HG03520 (cell line): Measurements from ENCODE around the gene PUS10.
A peak's percentile ranks its signal among the peaks of the same experiment; 100 is the strongest.
"Not testable (repeated sequence)": the region's sequence is repeated elsewhere in the genome, so short reads cannot be mapped to it uniquely, and the experiment has no call there.

ENCODE experiments used
- ATAC-seq: cut with Tn5 transposase; IDR thresholded peaks from one replicate; pipeline ENCODE4 v1.9.1; 2021; ENCODE audit warnings: mild to moderate bottlenecking, moderate library complexity; ENCODE audit not compliant: unreplicated experiment

PUS10 gene

GRCh38 chr2:61012303-61012702 lies 5.8 kb downstream of the PUS10 start:
- not testable (repeated sequence) for ATAC-seq

GRCh38 chr2:61011678-61012077 lies 6.4 kb downstream of the PUS10 start:
- ATAC-seq, result no peak

GRCh38 chr2:61009355-61009754 lies 8.7 kb downstream of the PUS10 start:
- no peak for ATAC-seq

- ATAC-seq, result no peak
Observed at GRCh38 chr2:61006486-61007105, 11.5 kb downstream of the PUS10 start.

- ATAC-seq, result no peak
Observed at GRCh38 chr2:61005736-61006135, 12.3 kb downstream of the PUS10 start.

- no peak for ATAC-seq
Observed at GRCh38 chr2:60998628-60999545, 19.2 kb downstream of the PUS10 start.

DNA sequence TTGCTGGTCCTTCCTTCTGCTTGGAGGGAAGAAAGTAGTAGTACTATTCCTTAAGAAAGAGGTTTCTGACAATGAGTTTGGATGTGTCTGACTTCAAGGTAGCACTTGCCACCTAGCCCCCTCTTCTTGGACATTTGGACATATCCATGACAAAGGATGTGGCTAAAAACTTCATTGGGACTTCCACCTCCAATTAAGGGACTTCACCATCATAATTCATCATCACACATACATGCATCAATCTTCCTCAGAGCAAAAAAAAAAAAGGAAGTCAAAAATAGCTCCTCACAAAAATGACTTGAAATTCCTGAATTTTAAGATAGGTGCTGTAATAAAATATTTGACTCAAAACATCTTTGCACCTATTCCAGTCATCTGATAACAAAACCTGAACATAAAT lies 23.9 kb downstream of the PUS10 start:
- no peak for ATAC-seq

DNA sequence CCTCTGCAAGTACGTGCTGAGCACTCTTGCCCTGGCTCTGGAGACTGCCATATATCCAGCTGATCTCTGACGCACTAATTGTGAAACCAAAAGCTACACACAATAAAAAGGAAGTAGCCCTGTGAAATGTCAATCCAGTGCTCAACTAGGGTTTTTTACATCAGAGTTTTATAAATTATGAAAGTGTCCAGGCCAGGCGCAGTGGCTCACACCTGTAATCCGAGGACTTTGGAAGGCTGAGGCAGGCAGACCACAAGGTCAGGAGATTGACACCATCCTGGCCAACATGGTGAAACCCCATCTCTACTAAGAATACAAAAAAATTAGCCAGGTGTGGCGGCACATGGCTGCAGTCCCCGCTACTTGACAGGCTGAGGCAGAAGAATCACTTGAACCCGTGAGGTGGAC lies 25.1 kb downstream of the PUS10 start:
- peak; percentile 100 for ATAC-seq

GRCh38 chr2:60991644-60992043 lies 26.4 kb downstream of the PUS10 start:
- ATAC-seq, result no peak

GRCh38 chr2:60989259-60989658 lies 28.8 kb downstream of the PUS10 start:
- no peak for ATAC-seq

GRCh38 chr2:60987656-60988055 lies 30.4 kb downstream of the PUS10 start:
- not testable (repeated sequence) for ATAC-seq

DNA sequence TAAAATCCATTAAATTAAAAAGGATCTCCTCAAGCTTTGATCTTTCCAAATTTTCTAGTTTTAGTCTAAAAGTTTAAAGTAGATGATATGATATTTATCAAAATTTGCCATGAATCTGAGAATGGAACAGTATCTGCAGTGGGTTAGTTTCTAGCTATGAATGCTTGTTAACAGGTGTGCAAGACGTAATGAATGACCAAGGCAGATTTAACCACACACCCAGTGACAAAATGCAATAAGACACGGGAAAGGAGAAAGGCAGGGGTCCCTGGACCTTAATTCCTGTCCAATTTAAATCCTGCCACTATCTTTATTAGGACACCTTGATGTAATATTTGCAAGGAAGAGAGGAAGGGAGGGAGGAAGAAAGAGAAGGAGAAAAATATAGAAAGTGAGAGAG lies 31.0 kb downstream of the PUS10 start:
- ATAC-seq, result no peak

GRCh38 chr2:60984720-60985119 lies 33.3 kb downstream of the PUS10 start:
- no peak for ATAC-seq

GRCh38 chr2:60982066-60982465 lies 36.0 kb downstream of the PUS10 start:
- ATAC-seq, result not testable (repeated sequence)

- ATAC-seq, result no peak
Observed at GRCh38 chr2:60980071-60980815, 37.8 kb downstream of the PUS10 start.

- ATAC-seq, result no peak
Observed at GRCh38 chr2:60979231-60979630, 38.8 kb downstream of the PUS10 start.

DNA sequence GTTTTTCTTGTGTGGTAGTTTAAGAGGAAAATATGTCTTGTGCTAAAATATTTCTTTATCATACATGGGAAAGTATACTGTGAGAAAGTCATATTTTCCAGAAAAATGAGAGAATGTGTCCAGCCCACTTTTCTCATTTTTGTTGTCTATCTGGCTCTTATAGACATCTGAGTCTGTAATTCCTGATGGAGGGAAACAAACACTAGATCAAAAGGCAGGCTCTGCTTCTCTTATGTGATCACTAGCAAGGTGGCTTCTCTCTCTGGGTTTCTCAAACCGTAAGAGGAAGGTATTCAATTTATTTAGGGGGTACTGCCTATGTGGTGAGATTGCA lies 40.5 kb downstream of the PUS10 start:
- no peak for ATAC-seq

- peak; percentile 54 for ATAC-seq
Observed at GRCh38 chr2:60976875-60977561, 41.0 kb downstream of the PUS10 start.

DNA sequence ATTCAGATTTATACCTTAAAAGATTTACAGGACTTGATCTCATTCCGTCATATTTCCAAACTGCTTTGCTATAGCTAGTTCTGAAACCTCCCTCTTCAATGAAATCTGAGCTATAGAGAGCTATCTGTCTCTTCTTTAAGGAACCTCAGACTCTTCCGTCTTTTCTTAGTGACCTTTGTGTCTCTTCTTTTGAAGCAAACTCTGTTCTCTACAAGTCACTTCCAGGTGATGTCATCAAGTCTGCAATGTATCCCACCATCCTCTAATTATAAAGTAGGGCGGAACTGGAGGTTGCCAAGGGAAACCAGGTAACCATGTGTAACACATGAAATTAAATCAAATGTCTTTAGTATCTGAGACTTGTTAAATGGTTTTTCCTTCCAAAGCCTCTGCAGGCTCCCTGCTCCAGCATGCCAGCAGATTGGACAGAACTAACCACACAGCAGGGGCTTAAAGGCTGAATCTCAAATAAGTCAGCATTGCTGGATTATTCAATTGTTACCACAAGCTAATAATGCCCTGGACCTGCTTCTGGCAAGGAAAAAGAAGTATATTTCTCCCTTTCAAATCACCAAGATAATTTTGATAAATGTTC lies 41.7 kb downstream of the PUS10 start:
- ATAC-seq, result no peak

DNA sequence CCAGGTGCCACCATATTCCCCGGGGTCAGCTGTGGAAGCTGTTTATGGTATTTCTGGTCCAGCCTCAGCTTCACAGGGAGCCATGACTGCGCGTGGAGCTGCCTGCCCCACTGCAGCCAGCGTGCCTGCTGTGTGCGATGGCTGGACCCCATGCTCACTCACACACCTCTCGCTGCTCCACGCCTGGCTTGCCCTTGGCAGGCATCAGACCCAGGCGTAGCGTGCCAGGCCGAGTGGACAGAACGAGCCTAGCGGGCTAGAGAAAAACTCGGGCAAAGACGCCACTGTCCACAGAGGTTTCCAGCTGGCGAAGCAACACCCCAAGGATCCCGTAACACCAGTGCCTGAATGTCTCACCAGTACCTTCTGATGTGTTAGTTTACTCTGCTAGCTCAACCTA lies 43.4 kb downstream of the PUS10 start:
- no peak for ATAC-seq

DNA sequence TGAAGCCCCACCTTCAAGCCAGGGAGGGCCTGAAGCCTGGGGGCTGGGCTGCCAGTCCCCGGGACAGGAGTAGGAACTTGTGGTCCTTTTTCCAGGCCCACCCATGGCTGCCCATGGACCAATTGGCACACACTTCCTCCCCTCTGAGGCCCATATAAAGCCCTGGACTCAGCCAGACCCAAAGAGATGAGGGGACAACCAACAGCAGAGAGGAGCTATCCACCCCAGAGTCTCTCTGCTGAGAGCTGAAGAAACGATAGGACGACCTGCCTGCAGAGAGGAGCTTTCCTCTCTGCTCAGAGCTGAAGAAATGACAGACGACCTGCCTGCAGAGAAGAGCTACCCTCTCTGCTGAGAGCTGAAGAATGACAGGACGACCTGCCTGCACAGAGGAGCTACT lies 44.4 kb downstream of the PUS10 start:
- ATAC-seq, result no peak
